ENCODE measurements around the gene ANTXR2. TPM values are rescaled to one million over a fixed set of nuclear protein-coding genes. Genes with fewer than 3 reads are reported as not detected.

ANTXR2 gene
- total RNA-seq, 4 donors from 2014 or later: 136 to 215 (median 183) TPM

DNA sequence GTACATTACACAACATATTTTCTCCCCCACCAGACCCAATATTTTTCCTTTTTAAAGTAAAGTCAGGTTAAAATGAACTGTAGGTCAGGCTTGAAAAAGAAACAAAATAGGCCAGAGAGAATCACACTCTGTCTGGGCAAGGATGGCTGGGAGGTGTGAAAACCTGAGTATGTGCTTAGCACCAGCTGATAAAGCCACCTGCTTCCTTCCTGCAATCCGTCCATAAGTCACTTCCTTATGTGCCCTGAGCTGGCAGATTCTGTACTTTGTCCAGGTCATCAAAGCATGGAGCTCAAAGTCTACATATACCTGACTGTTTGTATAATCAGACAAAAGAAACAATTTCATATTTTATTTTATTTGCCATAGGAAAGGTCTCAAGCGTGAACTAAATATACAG lies 37.7 kb downstream of the ANTXR2 start:
- TF ChIP-seq, protein P1, sequence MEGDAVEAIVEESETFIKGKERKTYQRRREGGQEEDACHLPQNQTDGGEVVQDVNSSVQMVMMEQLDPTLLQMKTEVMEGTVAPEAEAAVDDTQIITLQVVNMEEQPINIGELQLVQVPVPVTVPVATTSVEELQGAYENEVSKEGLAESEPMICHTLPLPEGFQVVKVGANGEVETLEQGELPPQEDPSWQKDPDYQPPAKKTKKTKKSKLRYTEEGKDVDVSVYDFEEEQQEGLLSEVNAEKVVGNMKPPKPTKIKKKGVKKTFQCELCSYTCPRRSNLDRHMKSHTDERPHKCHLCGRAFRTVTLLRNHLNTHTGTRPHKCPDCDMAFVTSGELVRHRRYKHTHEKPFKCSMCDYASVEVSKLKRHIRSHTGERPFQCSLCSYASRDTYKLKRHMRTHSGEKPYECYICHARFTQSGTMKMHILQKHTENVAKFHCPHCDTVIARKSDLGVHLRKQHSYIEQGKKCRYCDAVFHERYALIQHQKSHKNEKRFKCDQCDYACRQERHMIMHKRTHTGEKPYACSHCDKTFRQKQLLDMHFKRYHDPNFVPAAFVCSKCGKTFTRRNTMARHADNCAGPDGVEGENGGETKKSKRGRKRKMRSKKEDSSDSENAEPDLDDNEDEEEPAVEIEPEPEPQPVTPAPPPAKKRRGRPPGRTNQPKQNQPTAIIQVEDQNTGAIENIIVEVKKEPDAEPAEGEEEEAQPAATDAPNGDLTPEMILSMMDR (IDR thresholded peaks at IDR 0.05; ENCODE audit: low read depth): no peak

DNA sequence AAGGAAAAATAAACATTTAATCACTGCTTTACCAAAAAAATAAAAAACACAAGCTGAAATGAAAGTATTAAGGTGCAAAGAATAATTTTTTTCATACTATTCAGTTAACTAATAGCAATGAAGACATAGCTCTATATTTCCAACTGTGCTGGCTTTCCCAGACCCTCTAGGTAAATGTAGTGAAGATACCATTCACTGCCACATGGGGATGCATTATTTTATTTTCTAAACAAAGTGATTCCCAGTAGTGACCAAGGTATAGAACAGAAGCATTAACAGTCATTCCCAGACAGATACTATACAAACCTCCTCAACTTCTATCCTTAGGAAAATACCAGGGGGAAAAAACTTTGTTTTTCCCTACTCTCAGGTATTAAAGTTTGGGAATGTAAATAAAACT lies 39.4 kb downstream of the ANTXR2 start:
- TF ChIP-seq, protein P1 (IDR thresholded peaks at IDR 0.05; ENCODE audit: low read depth): no peak

DNA sequence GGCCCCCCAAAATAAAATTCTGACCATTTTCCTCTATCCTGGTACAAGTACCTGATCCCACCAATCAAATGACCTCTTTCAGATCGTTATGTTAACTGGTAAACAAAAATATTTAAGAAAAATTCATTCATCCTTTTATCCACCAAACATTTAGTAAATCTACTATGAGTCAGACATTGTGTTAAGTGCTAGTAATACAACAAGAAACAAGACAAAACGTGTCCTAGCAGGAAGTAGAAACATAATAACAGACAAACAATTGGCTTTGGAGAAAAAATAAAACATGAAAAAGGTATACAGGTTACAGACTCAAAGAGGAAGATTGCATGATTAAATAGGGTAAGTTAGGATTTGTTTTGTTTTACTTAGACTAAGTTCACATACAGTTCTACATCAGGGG lies 43.7 kb downstream of the ANTXR2 start:
- TF ChIP-seq, protein P1 (IDR thresholded peaks at IDR 0.05; ENCODE audit: low read depth): no peak

DNA sequence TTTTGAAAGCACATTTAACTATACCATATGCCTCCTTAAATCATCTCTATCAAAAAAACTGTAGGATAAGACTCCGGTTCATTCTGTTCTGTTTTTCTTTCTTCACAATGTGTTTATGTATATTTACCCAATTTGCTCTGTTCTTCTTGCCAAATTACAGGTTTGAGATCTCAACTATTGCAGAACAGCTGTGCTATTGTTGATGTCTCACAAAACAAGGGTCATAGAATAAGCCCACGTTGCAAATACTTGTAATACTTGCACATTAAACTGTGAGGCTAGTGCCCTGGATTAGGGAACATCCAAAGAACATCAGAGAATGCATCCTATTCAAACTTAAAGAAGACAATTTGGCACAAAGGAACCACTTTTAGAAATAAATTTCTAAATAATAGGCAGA lies 45.4 kb downstream of the ANTXR2 start:
- TF ChIP-seq, protein P1 (IDR thresholded peaks at IDR 0.05; ENCODE audit: low read depth): no peak

DNA sequence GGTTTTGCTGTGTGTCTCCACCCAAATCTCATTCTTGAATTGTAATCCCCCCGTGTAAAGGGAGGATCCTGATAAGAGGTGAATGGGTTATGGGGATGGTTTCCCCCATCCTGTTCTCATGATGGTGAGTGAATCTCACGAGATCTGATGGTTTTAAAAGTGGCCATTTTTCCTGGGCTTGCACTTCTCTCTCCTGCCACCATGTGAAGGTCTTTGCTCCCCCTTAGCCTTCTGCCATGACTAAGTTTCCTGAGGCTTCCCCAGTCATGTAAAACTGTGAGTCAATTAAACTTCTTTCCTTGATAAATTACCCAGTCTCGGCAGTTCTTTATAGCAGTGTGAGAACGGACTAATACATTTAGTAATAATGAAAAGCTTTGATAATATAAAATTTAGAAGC lies 46.9 kb downstream of the ANTXR2 start:
- TF ChIP-seq, protein P1 (IDR thresholded peaks at IDR 0.05; ENCODE audit: low read depth): no peak

DNA sequence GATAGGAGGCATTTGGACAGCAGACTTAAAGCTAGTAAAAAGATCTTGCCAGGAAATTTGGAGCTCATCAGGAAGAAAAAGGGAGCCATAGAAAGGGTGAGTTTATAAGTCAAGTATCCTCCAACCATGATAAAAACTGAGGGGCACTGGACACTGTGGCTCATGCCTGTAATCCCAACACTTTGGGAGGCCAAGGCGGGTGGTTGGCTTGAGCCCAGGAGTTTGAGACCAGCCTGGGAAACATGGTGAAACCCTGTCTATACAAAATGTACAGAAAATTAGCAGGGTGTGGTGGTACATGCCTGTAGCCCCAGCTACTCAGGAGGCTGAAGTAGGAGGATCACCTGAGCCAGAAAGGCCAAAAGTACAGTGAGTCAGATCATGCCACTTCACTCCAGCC lies 48.7 kb downstream of the ANTXR2 start:
- TF ChIP-seq, protein P1 (IDR thresholded peaks at IDR 0.05; ENCODE audit: low read depth): no peak

DNA sequence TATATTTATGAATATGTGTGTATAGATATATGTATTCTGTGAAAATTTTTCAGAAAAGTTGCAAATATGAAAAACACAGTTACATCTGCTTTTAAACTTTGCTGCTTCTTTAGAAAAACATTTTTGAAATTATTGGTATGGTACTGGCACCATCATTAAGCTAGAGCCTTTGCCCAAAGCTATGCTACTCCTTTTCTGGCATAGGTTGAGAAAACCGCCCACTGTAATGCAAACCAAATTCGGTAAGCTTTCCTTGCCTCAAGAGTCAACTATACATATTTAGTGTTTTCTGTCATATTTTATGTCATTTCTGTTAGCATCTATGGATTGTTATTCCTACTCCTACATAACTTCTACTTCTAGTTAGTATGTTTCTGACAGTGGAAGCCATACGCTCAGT lies 50.7 kb downstream of the ANTXR2 start:
- TF ChIP-seq, protein P1 (IDR thresholded peaks at IDR 0.05; ENCODE audit: low read depth): no peak

Data from subcutaneous adipose tissue (tissue), 4 donors.